GM18526 (cell line): ENCODE results near the gene CPEB4.

Source experiments
- POLR2A ChIP-seq: IDR thresholded peaks from 3 replicates; pipeline ENCODE4 v1.6.1; 2011; ENCODE audit not compliant: insufficient read length; ENCODE audit errors: extremely low read depth

Gene CPEB4

GRCh38 chr5:173855162-173855994, 32.8 kb upstream of the CPEB4 start:
- no peak for TF ChIP-seq POLR2A

GRCh38 chr5:173855995-173856656, 32.0 kb upstream of the CPEB4 start:
- no peak for TF ChIP-seq POLR2A

- TF ChIP-seq POLR2A, result no peak
Measured at GRCh38 chr5:173857234-173857633, 30.9 kb upstream of the CPEB4 start.

- no peak for TF ChIP-seq POLR2A
Measured at GRCh38 chr5:173858021-173858669, 30.0 kb upstream of the CPEB4 start.

GRCh38 chr5:173858670-173859407, 29.3 kb upstream of the CPEB4 start:
- no peak for TF ChIP-seq POLR2A

- no peak for TF ChIP-seq POLR2A
Measured at GRCh38 chr5:173859408-173860159, 28.6 kb upstream of the CPEB4 start.

- no peak for TF ChIP-seq POLR2A
Measured at GRCh38 chr5:173862047-173862477, 26.1 kb upstream of the CPEB4 start.

GRCh38 chr5:173863359-173863758, 24.8 kb upstream of the CPEB4 start:
- no peak for TF ChIP-seq POLR2A

- TF ChIP-seq POLR2A, result no peak
Measured at GRCh38 chr5:173864126-173865050, 23.8 kb upstream of the CPEB4 start.

- TF ChIP-seq POLR2A, result no peak
Measured at GRCh38 chr5:173866243-173866857, 21.8 kb upstream of the CPEB4 start.

- no peak for TF ChIP-seq POLR2A
Measured at GRCh38 chr5:173866858-173867679, 21.1 kb upstream of the CPEB4 start.
